Stimulated activated CD8-positive, alpha-beta memory T cell treated with anti-CD3 and anti-CD28 coated beads, Interleukin-12 subunit alpha, Interleukin-12 subunit beta, amount 100 ng/mL, for 1 hour (primary cell): ENCODE results near the gene RPUSD3.
"Not testable (repeated sequence)": the region's sequence is repeated elsewhere in the genome, so short reads cannot be mapped to it uniquely, and the experiment has no call there.

ENCODE experiments used
- DNase-seq: peaks from one replicate; pipeline ENCODE4 v3.0.0-alpha.2; 2020; ENCODE audit warnings: low read depth

Gene RPUSD3

DNA sequence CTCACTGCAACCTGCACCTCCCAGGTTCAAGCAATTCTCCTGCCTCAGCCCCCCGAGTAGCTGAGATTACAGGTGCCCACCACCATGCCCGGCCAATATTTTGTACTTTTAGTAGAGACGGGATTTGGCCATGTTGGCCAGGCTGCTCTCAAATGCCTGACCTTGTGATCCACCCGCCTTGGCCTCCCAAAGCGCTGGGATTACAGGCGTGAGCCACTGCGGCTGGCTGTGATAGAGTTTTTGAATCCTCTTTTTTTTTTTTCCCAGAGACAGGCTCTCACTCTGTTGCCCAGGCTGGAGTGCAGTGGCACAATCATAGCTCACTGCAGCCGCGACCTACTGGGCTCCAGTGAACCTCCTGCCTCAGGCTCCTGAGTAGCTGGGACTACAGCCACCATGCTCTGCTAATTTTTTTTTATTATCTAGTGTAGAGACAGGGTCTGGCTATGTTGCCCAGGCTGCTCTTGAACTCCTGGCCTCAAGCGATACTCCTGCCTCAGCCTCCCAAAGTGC is 21.4 kb upstream of the RPUSD3 start:
- not testable (repeated sequence) for DNase-seq

DNA sequence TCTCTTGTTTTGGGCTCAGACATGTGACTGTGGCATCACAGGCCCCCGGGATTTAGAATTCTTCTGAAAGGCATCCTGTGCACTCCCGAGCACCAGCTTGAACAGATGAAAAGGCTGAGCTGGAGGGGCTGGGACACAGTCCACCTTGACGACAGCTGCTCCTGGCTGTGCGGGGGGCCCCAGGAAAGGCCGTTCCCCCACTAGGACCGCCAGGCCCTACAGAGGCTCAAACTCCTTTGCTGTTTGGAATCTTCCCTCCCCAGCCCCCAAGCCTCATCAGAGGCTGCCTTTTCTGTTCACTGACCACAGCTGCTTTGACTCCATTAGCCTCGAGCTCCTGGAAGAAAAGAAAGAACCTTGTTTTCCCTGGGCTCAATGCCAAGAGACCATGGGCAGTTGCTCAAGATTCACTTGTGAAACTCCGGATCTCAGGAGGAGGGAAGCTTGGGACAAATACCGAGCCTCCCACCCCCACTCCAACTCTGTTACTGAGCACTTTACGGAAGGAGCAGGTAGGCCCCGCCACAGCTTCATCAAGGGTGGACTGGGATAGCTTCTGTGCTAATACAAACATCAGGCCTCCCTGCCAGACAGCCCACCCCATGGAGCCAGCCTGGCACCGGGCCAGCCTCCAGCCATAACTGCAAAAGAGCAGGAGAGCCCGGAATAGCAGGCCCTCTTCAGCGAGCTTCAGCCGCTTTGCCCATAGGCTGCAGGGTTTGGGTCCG is 20.6 kb upstream of the RPUSD3 start:
- no peak for DNase-seq

DNA sequence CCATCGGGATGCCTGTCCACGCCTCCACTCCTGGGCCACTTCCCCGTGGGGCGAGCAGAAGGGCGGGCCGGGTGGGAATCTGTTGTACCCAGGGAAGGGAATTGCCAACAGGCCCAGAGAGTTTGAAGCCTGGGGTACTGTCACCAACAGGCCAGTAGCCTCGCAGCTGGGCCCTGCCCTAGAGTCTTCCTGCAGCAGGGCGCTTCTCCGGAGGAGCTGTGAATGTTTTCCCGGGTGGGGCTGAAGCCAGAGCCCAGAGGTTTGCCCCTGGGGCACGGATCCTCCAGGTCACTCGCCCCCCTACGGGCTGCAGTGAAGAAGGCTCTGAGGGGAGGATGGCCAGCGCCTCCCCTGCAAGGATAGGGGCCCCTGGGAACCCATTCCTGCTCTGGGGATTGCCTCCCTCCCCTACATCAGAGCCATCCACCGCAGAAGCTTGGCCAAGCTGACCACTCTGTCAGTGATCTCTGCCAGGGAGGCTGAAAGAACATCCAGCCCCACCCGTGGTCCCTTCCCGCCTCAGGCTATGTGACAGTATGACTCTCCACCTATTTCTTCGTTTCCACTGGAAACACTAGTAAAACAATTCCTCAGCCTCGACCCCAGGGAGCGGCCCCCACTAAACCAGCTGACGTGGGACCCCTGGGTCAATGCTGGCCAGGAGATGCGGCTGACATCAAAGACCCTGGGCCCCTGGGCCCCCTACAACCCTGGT is 19.4 kb upstream of the RPUSD3 start:
- DNase-seq: no peak

DNA sequence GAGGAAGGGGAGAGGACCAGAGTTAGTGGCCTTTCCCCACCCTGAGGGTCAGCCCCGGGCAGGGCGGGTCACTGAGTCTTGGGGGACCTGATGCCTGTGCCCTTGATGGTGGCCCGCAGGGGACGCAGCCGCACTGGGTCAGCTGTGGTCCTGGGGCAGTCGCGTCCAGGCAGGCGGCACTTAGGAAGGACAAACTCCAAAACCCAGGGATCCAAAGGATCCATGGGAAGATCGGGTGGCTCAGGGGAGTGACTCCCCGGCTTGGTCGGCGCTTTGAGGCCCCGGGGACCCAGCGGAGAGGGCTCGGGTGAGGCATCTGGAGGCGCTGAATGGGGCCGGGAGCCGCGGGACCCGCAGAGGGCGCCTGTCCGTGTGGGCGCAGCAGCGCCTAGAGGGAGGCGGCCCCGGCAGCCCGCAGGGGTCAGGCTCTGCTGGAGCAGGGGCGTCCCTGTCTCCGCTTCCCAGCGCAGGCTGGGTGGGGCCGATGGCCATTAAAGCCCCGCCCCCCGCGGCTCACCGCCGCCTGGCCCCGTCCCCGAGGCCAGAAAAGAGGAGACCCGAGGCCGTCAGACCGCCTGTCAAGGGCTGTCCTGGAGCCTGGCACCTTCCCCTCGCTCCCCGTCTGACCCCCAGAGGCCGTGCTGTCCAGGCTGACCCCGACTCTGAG is 18.7 kb upstream of the RPUSD3 start:
- no peak for DNase-seq

DNA sequence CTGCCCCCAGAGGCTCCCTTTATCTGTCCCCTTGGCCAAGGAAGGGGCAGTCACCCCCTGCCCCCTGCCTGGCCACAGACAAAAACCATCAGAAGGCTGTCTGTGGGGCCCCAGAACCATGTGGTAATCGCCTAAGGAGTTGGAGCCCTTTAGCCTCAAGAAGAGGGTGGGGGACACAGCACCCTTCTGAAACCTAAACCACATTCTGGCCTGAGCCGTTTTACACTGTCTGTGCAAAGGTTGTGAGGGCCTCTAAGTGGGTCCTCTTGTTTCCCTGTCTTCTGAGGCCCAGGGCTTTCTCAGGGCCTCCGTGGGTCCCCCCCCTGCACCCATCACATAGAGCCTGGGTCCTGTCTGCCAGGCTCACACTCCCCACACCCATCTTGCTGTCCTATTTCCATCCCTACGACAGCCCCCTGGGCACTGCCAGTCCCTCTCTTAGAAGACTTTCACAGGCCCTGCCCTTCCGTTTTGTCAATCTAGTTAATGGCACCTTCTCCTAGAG is 17.9 kb upstream of the RPUSD3 start:
- DNase-seq: no peak

DNA sequence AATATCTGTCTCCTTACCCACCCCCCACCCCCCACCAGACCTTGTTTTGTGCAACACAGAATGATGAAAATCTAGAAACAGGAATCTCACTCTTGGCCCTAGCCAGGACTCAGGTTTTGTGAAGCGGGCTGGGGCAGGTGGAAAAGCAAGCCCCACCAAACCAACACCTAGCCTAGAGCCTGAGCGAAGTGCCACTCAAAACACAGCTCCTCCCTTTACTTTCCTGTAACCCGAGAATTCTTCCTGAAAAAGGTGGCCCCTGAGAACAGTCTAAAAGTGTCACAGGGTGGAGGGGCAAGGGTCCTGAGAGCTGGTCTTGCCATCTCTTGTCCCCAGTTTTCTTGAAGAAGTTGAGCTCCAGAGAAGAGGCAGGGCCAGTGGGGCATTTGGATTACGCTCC is 17.4 kb upstream of the RPUSD3 start:
- no peak for DNase-seq

DNA sequence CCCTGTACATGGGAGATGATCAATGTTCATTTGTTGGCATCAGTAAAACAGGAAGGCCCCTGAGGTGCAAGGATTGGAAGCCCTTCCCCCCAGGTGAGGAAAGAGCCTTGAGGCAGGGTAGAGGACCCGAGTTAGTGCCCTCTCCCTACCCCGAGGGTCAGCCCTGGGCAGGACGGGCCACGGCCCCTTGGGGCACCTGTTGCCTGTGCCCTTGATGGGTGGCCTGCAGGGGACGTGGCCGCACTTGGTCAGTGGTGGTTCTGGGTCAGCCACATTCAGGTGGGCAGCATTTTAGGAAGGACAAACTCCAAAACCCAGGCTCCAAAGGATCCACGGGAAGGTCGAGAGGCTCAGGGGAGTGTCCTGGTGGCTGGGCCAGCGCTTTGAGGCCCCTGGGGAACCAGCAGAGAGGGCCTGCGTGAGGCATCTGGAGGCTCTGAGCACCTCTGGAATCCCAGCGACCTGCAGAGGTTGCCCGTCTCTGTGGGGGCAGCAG is 15.8 kb upstream of the RPUSD3 start:
- no peak for DNase-seq

DNA sequence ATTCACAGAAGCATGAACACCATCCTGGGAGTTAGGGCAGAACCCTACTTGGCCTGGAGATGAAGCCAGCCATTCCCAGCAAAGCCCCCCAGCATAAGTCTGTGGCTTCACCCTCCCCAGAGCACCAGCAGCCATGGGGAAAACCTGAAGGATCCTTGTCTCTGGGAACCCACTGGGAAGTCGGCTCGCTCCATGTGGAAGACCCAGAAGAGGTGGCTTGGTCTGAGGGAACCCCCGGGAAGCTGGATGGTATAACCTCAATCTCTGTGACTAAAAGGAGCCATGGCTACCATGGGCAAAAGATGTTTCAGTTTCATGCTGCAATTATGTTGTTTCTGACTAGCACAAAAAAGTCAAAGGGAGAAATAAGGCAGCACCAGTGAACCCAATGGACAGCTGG is 11.8 kb upstream of the RPUSD3 start:
- DNase-seq: no peak

DNA sequence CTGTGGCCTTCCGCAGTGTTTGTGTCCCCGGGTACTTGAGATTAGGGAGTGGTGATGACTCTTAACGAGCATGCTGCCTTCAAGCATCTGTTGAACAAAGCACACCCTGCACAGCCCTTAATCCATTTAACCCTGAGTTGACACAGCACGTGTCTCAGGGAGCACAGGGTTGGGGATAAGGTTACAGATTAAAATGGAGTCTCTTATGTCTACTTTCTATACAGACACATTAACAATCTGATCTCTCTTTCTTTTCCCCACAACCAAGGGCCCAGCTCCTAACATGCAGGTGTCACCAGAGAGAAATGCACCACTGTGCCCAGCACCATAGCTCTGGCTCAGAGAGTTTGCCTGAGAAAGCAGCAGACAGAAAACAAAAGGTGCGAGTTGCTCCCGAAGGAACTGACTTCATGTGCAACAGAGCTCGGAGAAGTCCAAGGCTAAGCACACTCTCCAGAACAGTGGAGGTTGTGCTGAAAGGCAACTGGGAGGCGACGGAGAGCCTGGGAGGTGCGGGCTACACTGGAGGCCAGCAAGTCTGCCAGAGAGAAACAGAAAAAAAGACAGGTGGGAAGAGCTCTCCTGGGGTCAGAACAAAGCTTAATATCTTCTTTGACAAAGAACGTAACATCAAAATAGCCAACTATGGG is 10.6 kb upstream of the RPUSD3 start:
- not testable (repeated sequence) for DNase-seq

DNA sequence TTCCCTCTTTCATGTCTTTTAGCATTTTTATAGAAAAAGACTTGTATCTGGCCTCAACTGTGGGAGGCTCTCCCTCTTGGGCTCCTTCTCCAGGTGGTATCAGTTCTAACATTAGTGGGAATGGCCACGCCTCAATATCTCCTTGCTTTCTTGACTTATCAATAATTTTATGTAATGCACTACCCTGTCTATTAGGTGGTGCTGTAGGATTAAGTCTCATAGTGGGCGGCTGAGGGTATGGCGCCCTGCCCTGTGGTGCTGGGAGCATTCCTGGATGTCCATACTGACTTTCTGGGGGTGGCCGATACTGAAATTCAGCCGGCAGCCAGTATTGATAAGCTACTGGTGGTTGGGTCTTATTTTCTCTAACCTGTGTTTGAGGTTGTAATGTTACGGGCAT is 8.7 kb upstream of the RPUSD3 start:
- no peak for DNase-seq

DNA sequence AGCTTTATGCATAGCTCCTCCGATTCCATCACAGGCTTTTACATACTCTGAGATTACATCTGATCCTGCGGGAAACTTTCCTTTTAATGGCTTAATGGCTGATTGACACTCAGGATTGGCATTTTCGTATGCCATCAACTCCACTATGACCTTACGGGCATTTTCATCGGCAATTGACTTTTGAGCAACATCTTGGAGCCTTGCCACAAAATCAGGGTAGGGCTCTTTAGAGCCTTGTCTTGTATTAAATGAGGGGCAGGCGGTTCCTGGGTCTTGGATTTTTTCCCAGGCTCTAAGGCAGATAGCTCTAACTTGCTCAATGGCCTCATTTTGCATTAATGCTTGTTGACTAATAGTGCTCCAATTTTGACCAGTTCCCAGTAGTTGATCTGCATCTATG is 8.1 kb upstream of the RPUSD3 start:
- DNase-seq: not testable (repeated sequence)

DNA sequence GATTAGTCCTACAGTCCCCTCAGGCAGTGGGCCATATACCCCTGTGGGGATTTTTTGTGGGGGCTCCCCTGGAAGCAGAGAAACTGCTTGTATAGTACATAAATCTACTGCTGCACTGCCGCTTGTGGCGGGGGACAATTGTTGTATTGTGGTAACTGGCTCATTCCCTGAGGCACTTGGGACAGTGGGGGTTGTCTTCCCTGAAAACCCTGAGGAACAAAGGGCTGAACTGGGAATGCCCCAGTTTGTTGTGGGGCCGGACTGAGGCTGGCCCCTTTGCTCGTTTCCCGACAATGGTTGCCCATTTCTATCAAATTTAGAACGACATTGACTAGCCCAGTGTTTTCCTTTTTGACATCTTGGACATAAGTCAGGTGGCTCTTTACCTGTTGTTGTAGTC is 7.6 kb upstream of the RPUSD3 start:
- DNase-seq: not testable (repeated sequence)

DNA sequence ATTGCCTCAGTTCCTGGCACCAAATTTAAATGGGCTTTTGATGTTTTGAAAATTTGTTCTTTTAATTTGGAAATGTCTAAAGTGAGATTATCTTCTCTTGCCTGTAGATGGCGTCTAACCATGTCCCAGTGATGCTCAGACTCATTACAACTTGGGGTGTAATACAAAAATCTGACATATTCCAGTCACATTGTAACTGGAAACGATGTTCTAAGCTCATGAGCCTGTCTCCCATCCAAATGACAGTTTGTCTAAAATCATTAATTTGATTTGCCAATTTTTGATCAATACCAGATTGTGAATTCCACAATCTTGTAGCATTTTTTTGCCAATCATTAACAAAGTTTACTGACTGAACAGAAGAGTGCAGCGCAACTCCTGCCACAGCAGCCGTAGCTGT is 5.1 kb upstream of the RPUSD3 start:
- DNase-seq: not testable (repeated sequence)

DNA sequence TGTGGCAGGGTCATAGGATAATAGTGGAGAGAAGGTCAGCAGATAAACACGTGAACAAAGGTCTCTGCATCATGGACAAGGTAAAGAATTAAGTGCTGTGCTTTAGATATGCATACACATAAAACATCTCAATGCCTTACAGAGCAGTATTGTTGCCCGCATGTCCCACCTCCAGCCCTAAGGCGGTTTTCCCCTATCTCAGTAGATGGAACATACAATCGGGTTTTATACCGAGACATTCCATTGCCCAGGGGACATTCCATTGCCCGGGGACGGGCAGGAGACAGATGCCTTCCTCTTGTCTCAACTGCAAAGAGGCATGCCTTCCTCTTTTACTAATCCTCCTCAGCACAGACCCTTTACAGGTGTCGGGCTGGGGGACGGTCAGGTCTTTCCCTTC is 4.1 kb upstream of the RPUSD3 start:
- not testable (repeated sequence) for DNase-seq

DNA sequence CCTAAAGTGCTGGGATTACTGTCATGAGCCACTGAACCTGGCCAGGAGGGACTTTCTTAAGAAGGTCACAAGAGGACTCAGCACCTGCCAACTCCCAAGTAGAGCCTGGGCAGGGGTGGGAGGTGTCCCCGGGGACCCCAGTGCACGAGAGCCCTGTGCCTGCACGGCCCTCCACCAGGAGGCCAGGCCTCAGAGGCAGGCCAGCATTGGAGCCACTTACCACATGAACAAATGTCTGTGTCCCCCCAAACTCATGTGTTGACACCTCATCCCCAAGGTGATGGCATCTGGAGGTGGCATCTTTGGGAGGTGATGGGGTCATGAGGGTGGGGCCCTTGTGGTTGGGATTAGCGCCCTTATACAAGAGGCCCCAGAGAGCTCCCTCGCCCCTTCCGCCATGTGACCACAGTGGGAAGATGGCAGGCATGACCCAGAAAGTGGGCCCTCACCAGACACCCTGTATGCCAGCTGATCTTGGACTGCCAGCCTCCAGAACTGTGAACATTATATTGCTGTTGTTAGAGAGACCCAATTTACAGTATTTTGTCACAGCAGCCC is 3.2 kb upstream of the RPUSD3 start:
- DNase-seq: no peak

DNA sequence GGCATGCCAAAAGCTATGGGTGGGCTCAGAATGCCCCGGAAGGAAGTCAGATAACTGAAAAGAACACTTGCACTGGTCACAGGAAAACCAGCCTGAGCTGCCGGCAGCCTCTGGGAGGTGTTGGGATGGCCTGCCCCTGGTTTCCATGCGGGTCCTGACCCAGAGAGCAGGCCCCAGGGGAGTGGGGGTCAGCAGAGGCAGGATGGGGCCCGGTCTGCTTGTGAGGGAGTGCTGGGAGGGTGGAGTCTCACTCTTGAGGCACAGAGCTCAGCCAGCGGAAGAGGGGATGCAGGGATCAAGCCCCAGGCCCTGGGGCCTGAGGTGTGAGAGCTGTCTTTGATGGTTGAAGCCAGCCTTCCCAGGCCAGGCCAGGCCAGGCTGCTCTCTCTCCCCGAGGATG is 2.4 kb upstream of the RPUSD3 start:
- DNase-seq: no peak

DNA sequence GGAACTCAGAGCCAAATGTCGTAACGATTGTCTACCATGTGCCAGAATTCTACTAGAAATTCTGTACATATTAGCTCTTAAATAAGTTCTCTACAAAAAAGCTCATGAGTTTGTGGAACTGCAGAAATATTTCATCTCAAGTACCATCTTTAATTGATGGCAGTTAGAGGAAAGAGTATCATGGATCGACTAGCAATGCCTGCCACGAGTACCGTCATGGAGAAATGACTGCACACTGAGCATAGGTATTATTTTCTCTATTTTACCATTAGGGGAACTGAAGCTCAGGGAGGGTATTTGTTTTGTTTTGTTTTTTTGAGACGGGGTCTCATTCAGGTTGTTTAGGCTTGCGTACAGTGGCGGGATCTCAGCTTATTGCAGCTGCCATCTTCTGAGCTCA is 2.8 kb downstream of the RPUSD3 start:
- no peak for DNase-seq

DNA sequence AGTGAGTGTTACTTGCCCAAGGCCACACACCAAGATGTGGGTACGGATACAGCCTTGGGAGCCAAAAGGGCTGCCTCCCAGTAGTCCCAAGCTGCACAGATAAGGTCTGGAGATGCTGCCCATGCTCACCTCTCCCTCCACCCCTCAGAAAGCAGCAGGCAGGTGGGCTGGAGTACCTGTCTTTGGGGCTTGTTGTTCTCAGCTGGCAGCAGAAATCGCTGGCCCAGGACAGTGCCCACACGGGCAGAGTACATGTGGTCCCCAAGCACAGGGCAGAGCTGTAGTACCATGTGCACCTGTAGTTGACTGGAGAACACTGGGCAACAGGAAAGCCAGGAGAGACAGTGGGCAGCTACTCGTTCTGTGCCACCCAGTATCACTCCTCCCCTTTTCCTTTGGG is 5.0 kb downstream of the RPUSD3 start:
- DNase-seq: no peak

DNA sequence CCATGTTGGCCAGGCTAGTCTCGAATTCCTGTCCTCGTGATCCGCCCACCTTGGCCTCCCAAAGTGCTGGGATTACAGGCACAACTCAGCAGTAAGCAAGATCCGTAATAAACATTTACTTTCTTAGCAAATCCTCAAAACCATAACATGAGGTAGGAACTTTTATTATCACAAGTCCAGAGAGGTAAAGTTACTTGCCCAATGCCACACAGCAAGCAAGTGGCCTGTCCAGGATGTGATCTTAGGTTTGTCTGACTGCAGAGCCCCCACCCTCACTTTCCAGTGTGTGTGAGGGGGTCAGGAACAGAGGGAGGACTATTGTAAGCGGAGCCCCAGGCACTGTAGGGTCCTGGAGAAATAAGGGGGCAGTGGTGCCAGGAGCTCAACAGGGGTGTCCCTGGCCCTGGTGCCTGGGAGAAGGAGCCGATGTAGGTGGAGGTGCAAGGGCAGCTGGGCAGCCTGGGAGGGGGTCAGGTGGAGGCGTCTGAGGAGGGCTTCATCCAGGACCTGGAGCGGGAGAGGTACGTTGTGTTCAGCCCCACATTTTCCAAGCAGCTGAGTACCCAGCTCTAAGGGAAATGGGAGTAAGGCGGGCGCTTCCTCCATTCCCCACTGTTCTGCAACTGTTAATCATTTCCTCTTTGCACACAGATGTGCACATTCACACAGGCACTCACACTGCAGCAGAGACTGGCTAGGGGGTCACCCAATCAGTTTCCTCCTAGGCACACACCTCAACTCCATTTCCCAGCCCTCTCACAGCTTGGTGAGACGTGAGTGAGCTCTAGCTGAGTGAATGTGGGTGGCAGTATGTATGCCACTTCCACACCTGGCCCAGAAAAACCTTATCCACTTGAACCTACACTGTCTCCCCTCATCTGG is 5.9 kb downstream of the RPUSD3 start:
- DNase-seq: no peak

DNA sequence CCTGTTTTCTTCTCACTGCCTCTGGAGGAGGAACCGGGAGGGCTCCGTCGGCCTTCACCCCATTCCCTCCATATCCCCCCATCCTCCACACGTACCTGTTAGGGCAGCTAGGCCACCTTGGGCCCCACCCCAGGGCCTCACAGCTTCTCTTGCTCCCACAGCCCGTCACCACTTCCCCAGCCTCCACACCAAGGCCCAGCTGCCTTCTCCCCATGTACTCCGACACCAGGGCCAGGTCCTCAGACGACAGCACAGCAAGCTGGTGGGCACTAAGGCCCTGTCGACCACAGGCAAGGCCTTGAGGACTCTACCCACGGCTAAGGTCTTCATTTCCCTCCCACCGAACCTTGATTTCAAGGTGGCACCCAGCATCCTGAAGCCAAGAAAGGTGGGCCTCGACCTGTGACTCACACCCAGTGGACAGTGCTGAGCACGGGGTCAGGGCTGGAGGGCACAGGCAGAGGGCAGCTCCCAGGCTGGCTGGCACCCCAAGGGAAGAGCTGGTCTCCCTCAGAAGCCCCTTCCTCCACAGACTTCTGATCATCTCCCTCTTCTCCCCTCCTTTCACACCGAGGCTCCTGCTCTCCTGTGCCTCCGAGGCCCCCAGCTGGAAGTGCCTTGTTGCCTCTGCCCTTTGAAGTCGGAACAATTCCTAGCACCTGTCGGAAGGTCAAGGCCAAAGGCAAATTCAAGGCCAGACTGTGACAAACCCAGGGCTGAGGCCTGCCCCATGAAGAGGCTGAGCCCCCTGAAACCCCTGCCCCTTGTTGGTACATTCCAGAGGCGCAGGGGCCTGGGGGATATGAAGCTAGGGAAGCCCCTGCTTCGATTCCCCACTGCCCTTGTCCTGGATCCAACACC is 9.1 kb downstream of the RPUSD3 start:
- DNase-seq: no peak
